Left lung (tissue), 10 donors: Measurements from ENCODE around the gene PTPRN2. TPM values are rescaled to one million over a fixed set of nuclear protein-coding genes. Genes with fewer than 3 reads are reported as not detected.
"Not testable (repeated sequence)": the region's sequence is repeated elsewhere in the genome, so short reads cannot be mapped to it uniquely, and the experiment has no call there.

ENCODE experiments used
- ATAC-seq: fragments of 200-7000 bp; cut with Tn5 transposase; one replicate; pipeline ENCODE4 v1.9.1; 2020; ENCODE audit warnings: moderate library complexity
- DNase-seq, 4 donors: peaks; one replicate each; pipeline ENCODE4 v3.0.0-alpha.2; 2013 to 2020
- H3K27ac ChIP-seq, 2 donors: fragments of 200-600 bp; sonication (generic) in 1 of 2; one replicate each; pipeline versions ENCODE4 v1.5.0 to v1.8.0; 2020 to 2021
- H3K27me3 ChIP-seq, 2 donors: fragments of 200-600 bp; sonication (generic) in 1 of 2; one replicate each; pipeline versions ENCODE4 v1.5.0 to v1.8.0; 2020 to 2021
- H3K36me3 ChIP-seq, 2 donors: fragments of 200-600 bp; sonication (generic) in 1 of 2; one replicate each; pipeline versions ENCODE4 v1.5.0 to v1.8.0; 2020 to 2021
- H3K4me1 ChIP-seq, 2 donors: fragments of 200-600 bp; one replicate each; pipeline ENCODE4 v1.8.0; 2021
- H3K4me3 ChIP-seq, 2 donors: fragments of 200-600 bp; sonication (generic) in 1 of 2; one replicate each; pipeline versions ENCODE4 v1.5.0 to v1.8.0; 2020 to 2021; ENCODE audit warnings: mild to moderate bottlenecking in 1 of 2
- H3K9me3 ChIP-seq, 2 donors: fragments of 200-600 bp; sonication (generic) in 1 of 2; one replicate each; pipeline versions ENCODE4 v1.5.0 to v1.8.0; 2020 to 2021
- intact Hi-C, 2 donors: fragments of 100-400 bp; cut with DNase I; formaldehyde crosslinking; loops; one replicate each; pipeline versions ENCODE4 v1.11.2 to v1.14.2; 2022
- polyA plus RNA-seq, 6 donors: library from polyadenylated mRNA; unstranded; fragments of 120-200 nt; gene quantifications; one replicate each; pipeline ENCODE4 v1.2.1, GENCODE V29; 2013; ENCODE audit not compliant: insufficient read length in 6 of 6
- total RNA-seq, 2 donors: library from RNA; stranded (reverse); fragmentation: NEBNext Ultra II Directional; extraction: Animal tissue kit (Norgen Biotek cat#: 25700); gene quantifications; one replicate each; pipeline ENCODE4 v1.2.1, GENCODE V29; 2021
- TF ChIP-seq, protein P1 (sequence below), 2 donors: fragments of 200-600 bp; sonication (generic) in 1 of 2; IDR thresholded peaks; one replicate each; pipeline versions ENCODE4 v1.5.0 to v1.8.0; 2021; ENCODE audit warnings: antibody characterized with exemption in 2 of 2
- donor health status: DM: no; HTN: yes; CAD: no.
- donor health status: DM: no; HTN: no; CAD: no.

The PTPRN2 gene
- total and polyA plus RNA-seq, 8 donors: 4.0 to 7.8 (median 6.8) TPM

DNA sequence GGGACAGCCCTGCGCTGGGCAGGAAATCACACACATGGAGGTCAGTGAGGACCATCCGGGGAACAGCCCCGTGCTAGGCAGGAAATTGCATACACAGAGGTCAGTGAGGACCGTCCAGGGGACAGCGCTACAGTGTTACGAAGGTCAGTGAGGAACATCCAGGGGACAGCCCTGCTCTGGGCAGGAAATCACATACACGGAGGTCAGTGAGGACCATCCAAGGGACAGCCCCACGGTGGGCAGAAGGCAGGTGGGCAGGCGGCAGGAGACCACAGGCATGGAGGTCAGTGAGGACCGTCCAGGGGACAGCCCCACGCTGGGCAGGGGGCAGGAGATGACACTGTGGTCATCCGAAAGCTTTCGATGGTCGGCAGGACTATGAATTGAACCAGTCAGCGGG, 79.7 kb downstream of the PTPRN2 start:
- TF ChIP-seq, protein P1, sequence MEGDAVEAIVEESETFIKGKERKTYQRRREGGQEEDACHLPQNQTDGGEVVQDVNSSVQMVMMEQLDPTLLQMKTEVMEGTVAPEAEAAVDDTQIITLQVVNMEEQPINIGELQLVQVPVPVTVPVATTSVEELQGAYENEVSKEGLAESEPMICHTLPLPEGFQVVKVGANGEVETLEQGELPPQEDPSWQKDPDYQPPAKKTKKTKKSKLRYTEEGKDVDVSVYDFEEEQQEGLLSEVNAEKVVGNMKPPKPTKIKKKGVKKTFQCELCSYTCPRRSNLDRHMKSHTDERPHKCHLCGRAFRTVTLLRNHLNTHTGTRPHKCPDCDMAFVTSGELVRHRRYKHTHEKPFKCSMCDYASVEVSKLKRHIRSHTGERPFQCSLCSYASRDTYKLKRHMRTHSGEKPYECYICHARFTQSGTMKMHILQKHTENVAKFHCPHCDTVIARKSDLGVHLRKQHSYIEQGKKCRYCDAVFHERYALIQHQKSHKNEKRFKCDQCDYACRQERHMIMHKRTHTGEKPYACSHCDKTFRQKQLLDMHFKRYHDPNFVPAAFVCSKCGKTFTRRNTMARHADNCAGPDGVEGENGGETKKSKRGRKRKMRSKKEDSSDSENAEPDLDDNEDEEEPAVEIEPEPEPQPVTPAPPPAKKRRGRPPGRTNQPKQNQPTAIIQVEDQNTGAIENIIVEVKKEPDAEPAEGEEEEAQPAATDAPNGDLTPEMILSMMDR (IDR thresholded peaks at IDR 0.05): no peak
- Histone ChIP-seq H3K4me1 (no peaks in the 10 kb centered on the region), H3K27ac (no peak overlapping the region), H3K27me3 (peaks cover 0 to 6% of the 10 kb centered on the region in 2 donors), H3K36me3 (no peaks in the 10 kb centered on the region), H3K9me3 (peaks cover 0 to 31% of the 10 kb centered on the region in 2 donors), H3K4me3 (no peak overlapping the region)
- peak in 1 of 4 donors; percentile 16 for DNase-seq
- ATAC-seq: no peak
- intact Hi-C loops: no loop called here

DNA sequence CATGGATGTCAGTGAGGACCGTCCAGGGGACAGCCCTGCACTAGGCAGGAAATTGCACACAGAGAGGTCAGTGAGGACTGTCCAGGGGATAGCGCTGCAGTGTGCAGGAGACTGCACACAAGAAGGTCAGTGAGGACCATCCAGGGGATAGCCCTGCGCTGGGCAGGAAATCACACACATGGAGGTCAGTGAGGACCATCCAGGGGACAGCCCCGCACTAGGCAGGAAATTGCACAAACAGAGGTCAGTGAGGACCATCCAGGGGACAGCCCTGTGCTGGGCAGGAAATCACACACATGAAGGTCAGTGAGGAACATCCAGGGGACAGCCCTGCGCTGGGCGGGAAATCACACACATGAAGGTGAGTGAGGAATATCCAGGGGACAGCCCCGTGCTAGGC, 80.4 kb downstream of the PTPRN2 start:
- H3K4me3 ChIP-seq, intact Hi-C loops, H3K27ac ChIP-seq, H3K4me1 ChIP-seq, H3K27me3 ChIP-seq, ATAC-seq, H3K36me3 ChIP-seq: not testable (repeated sequence)
- peak in 1 of 4 donors; percentile 21 for DNase-seq
- peaks cover 0 to 27% of the 10 kb centered on the region in 2 donors for H3K9me3 ChIP-seq

DNA sequence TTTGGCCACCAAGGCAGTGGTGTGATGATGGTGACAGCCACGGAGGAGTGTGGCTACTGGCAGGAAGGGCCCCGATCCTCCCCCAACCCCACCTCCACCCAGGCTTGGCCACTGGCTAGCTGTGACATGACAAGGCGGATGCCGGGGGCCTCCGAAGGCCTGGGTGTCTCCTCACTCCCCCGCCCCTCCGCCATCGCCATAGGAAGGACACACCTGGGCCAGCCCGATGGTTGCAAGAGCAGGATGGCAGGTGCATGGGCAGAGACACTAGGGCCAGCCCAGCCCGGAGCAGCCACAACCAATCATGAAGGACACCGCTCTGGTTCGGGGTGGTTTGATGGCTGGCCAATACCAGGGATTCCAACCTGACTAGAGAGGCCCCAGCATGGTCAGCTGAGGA, 81.0 kb downstream of the PTPRN2 start:
- Histone ChIP-seq H3K9me3 (peaks cover 0 to 22% of the 10 kb centered on the region in 2 donors), H3K4me1 (no peaks in the 10 kb centered on the region), H3K36me3 (no peaks in the 10 kb centered on the region), H3K27ac (no peak overlapping the region), H3K27me3 (peaks cover 0 to 6% of the 10 kb centered on the region in 2 donors), H3K4me3 (no peak overlapping the region)
- DNase-seq (no peak), ATAC-seq (no peak)
- TF ChIP-seq, protein P1 (IDR thresholded peaks at IDR 0.05): no peak
- intact Hi-C loops: no loop called here

DNA sequence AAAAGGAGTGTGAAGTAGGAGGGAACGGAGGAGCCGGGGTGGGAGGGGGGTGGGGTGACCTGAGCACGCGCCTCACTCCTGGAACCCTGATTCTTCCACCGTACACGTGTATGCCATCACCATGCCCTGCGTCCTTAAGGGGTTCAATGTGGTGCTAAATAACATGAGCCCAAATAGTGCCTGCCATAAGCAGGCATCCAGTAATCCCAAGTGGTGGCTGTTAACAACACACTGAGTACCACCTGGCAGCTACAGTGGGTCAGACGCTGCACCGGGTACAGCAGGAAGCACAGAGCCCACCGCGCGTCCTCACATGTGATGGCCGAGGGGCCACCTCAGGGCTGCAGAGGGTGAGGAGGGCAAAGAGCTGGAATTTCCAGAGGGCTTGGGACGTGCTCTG, 81.9 kb downstream of the PTPRN2 start:
- TF ChIP-seq, protein P1 (IDR thresholded peaks at IDR 0.05): no peak
- DNase-seq (no peak), ATAC-seq (no peak)
- peaks cover 0 to 6% of the 10 kb centered on the region in 2 donors for H3K27me3 ChIP-seq
- peaks cover 0 to 15% of the 10 kb centered on the region in 2 donors for H3K9me3 ChIP-seq
- H3K4me3 ChIP-seq: no peak overlapping the region
- H3K36me3 ChIP-seq: no peaks in the 10 kb centered on the region
- intact Hi-C loops: no loop called here
- H3K4me1 ChIP-seq: no peaks in the 10 kb centered on the region
- H3K27ac ChIP-seq: no peak overlapping the region

DNA sequence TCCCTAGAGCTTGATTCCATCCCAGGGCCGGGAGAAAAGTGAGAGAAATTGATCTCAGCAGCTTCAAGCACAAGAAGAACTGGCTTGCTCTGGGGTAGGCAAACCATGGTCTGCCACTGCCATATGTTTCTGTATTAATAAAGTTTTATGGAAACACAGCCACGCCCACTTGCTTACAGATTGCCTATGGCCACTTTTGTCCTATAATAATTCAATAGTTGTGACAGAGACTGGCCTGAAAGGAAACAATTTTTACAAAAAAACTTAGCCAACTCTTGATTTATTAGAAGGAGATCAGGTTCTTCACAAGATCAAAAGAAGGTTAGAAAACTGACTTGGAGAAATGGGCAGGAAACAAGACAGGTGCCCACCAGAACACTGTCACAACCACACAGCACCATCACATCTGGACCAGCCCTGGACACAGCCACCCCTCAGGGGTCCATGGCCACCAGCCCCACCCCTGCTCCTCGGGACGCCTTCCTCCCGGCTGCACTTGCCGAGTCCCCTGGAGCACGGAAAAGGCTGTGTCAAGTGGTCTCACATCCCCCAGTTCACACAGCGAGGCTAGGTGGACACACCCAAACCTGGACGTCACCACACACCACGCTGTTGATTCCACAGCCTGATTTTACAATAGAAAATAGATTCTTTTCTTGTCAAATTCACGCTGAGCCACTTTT, 85.4 kb downstream of the PTPRN2 start:
- H3K9me3 ChIP-seq: peaks cover 0 to 15% of the 10 kb centered on the region in 2 donors
- TF ChIP-seq, protein P1 (IDR thresholded peaks at IDR 0.05): no peak
- H3K4me1 ChIP-seq: no peaks in the 10 kb centered on the region
- peaks cover 0 to 15% of the 10 kb centered on the region in 2 donors for H3K27me3 ChIP-seq
- no peak overlapping the region for H3K4me3 ChIP-seq
- no peak for ATAC-seq
- intact Hi-C loops: no loop called here
- peak in 1 of 4 donors; percentile 55 for DNase-seq
- H3K27ac ChIP-seq: no peak overlapping the region
- no peaks in the 10 kb centered on the region for H3K36me3 ChIP-seq
